Ishikawa (cell line): Measurements from ENCODE around the gene FOXD3.

ENCODE experiments used
- CEBPB ChIP-seq: IDR thresholded peaks from 2 replicates; pipeline ENCODE4 v1.6.1; 2012
- CREB1 ChIP-seq: IDR thresholded peaks from 2 replicates; pipeline ENCODE4 v1.6.1; 2012; ENCODE audit warnings: low read depth
- EGR1 ChIP-seq: IDR thresholded peaks from 2 replicates; pipeline ENCODE4 v1.6.1; 2012
- EP300 ChIP-seq: IDR thresholded peaks from 2 replicates; pipeline ENCODE4 v1.6.1; 2012; ENCODE audit warnings: borderline replicate concordance
- NFIC ChIP-seq: IDR thresholded peaks from 2 replicates; pipeline ENCODE4 v1.6.1; 2012
- TAF1 ChIP-seq: IDR thresholded peaks from 2 replicates; pipeline ENCODE4 v1.6.1; 2012; ENCODE audit warnings: low read depth, mild to moderate bottlenecking
- TEAD4 ChIP-seq: IDR thresholded peaks from 2 replicates; pipeline ENCODE4 v1.6.1; 2012
- YY1 ChIP-seq: IDR thresholded peaks from 2 replicates; pipeline ENCODE4 v1.6.1; 2012; ENCODE audit warnings: low read depth
- TF ChIP-seq, protein P1 (sequence below): IDR thresholded peaks from 2 replicates; pipeline ENCODE4 v1.6.1; 2012
- TF ChIP-seq, protein P2 (sequence below): IDR thresholded peaks from 2 replicates; pipeline ENCODE4 v1.6.1; 2012
- TF ChIP-seq, protein P3 (sequence below): IDR thresholded peaks from 2 replicates; pipeline ENCODE4 v1.6.1; 2012; ENCODE audit warnings: low read depth, mild to moderate bottlenecking

DNA sequence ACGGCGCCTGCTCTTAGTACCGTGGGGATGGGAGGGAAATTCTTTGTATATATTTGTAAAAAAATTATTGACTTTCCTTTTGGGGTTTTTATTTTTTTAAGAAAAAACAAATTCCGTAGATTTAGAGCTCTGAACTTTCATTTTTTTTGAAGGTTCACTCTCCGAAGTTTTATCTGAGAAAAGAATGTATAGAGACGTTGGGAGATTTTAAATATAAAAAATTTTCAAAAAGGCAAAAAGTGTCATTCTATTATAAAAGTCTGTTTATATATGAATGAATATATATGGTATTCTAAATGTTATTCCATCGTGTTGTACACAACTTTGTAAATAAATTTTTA is 2.4 kb downstream of the FOXD3 start:
- no peak for TF ChIP-seq NFIC
- TF ChIP-seq, protein P1, sequence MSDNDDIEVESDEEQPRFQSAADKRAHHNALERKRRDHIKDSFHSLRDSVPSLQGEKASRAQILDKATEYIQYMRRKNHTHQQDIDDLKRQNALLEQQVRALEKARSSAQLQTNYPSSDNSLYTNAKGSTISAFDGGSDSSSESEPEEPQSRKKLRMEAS: no peak
- TF ChIP-seq, protein P2, sequence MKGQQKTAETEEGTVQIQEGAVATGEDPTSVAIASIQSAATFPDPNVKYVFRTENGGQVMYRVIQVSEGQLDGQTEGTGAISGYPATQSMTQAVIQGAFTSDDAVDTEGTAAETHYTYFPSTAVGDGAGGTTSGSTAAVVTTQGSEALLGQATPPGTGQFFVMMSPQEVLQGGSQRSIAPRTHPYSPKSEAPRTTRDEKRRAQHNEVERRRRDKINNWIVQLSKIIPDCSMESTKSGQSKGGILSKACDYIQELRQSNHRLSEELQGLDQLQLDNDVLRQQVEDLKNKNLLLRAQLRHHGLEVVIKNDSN: no peak
- no peak for TF ChIP-seq CEBPB
- TF ChIP-seq, protein P3, sequence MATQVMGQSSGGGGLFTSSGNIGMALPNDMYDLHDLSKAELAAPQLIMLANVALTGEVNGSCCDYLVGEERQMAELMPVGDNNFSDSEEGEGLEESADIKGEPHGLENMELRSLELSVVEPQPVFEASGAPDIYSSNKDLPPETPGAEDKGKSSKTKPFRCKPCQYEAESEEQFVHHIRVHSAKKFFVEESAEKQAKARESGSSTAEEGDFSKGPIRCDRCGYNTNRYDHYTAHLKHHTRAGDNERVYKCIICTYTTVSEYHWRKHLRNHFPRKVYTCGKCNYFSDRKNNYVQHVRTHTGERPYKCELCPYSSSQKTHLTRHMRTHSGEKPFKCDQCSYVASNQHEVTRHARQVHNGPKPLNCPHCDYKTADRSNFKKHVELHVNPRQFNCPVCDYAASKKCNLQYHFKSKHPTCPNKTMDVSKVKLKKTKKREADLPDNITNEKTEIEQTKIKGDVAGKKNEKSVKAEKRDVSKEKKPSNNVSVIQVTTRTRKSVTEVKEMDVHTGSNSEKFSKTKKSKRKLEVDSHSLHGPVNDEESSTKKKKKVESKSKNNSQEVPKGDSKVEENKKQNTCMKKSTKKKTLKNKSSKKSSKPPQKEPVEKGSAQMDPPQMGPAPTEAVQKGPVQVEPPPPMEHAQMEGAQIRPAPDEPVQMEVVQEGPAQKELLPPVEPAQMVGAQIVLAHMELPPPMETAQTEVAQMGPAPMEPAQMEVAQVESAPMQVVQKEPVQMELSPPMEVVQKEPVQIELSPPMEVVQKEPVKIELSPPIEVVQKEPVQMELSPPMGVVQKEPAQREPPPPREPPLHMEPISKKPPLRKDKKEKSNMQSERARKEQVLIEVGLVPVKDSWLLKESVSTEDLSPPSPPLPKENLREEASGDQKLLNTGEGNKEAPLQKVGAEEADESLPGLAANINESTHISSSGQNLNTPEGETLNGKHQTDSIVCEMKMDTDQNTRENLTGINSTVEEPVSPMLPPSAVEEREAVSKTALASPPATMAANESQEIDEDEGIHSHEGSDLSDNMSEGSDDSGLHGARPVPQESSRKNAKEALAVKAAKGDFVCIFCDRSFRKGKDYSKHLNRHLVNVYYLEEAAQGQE: no peak
- TF ChIP-seq YY1: no peak
- no peak for TF ChIP-seq TAF1
- no peak for TF ChIP-seq EGR1
- TF ChIP-seq TEAD4: no peak
- TF ChIP-seq EP300: no peak
- TF ChIP-seq CREB1: no peak
